DMS 273 (cell line): Measurements from ENCODE around the gene NGEF.

Source experiments
- DNase-seq: peaks from one replicate; lab custom pipeline; 2025; ENCODE audit not compliant: unreplicated experiment; lab: John Stamatoyannopoulos, UW

Gene NGEF

DNA sequence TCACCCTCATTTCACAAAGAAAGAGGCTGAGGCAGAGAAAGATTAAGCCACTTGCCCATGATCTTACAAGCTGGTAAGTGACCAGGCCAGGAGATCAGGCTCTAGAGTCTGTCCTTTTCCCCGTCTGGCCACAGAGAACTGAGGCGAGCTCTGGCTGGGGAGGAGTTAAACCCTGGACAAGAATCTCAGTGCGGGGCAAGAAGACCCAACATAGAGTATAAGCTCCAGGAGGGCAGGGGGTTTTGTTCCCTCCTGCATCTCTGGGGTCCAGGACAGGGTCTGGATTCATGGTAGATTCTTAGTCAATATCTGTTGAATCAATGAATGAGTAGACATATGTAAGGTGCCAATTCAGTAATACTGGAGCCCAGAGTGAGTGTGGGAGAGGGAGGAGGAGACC, 34.1 kb upstream of the NGEF start:
- DNase-seq, result no peak

DNA sequence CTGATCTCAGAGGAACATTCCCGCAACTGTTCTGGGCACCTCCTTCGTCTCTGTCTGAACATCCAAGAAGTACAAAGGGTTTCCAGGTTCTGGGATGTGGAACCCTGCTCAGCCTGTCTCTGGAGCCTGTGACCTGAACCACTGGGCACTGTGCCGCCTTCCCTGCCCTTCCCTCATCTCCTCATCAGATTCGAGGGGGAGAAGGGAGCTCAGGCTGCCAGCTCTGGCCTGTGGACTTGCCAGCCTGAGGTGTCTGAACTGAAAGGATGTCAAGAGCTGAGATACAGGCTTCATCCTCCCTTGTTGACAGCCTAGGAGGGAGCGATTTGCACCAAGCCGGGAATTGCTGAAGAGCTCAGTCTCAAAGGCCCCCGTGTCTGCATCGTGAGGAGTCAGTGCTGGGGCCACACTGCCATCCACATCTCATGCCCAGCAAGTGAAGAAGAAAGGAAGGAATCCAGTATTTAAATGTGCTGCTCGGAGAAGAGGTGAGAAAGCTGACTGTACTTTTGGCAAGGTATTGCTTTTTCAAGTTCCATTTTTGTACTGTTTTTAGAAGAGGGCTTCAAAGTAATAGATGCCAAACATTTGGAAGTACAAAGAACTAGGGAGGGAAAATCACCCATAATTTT, 32.0 kb upstream of the NGEF start:
- no peak for DNase-seq

DNA sequence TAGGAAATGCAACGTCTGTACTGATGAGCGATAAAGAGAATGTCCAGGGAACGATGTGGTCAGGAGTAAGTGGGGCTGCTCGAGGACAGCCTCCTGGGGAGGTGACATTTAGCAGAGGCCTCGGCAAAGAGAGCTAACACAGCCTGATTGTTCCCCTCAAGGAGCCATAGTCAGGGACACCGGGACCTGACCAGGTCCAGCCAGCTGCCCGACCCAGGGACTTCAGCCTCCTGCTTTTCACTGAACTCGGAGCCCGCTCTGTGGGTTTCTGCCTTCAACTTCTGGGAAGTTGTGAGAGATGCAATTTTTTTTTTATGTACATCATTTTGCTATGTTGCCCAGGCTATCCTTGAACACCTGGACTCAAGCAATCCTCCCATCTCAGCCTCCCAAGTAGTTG, 29.5 kb upstream of the NGEF start:
- DNase-seq, result no peak

DNA sequence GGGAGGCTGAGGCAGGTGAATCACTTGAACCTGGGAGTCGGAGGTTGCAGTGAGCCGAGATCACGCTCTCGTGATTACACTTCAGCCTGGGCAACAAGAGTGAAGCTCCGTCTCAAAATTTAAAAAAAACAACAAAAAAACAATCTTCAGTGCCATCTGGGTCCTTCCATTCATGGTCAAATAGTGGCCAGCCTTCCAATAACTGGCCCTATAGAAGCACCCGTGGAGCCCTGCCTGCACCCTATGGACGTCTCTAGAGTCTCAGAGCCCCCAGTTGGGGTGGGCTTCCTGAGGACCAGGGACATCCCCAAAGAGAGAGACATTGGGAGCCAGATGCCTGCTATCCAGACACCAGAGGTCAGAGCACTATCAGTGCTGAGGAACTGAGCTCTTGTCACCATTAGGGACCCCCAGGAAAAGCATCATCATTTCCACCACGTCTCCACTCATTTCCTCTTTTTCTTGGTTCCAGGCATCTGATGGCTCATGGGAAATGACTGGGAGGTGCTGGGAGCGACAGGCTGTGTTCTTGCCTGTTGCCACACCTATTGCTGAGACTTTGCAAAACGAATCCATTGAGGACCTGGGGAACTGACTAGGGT, 28.8 kb upstream of the NGEF start:
- DNase-seq, result no peak

DNA sequence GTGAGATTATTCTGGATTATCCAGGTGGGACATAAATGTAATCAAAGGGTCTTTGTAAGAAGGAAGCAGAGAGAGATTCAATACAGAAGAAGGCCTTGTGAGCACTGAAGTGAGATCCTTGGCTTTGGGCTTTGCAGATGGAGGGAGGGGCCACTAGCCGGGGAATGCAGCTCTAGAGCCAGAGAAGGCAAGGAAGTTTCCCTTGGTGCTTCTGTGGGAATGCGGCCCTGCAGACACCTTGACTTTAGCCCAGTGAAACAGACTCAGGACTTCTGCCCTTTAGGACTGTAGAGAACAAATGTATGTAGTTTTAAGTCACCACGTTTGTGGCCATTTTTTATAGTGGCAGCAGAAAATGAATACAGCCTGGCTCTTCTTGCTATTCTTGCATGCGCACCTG, 27.5 kb upstream of the NGEF start:
- DNase-seq, result no peak

DNA sequence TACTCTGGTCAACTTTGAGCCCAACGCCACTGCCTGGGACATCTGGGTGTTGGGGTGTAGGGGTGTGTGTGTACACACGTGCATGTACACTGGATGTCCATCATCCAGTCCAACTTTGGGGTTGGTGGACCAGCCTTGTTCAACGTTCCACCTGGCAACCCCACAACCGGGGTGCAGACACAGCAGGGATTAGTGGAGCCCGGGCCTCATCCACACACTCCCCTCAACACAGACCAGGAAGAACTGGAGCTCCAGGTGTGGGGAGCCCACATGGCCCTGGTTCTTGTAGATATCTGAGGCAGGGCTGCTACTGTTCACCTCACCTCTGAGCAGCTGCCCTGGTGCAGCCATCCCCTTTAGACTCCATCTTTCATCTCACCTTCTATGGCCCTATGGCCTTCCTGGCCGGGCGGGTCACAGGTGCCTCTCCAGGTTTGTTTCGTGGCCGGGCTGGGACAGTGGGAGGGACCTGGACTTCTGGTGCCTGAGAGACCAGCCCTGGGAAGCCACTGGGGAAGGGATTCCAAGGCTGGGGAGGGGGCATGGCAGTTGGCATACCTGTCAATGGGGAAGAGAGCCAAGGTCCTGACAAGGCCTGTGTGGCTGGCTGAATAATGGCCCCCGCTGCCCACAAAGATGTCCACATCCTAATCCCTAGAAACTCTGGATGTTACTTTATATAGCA, 26.9 kb upstream of the NGEF start:
- DNase-seq, result no peak

DNA sequence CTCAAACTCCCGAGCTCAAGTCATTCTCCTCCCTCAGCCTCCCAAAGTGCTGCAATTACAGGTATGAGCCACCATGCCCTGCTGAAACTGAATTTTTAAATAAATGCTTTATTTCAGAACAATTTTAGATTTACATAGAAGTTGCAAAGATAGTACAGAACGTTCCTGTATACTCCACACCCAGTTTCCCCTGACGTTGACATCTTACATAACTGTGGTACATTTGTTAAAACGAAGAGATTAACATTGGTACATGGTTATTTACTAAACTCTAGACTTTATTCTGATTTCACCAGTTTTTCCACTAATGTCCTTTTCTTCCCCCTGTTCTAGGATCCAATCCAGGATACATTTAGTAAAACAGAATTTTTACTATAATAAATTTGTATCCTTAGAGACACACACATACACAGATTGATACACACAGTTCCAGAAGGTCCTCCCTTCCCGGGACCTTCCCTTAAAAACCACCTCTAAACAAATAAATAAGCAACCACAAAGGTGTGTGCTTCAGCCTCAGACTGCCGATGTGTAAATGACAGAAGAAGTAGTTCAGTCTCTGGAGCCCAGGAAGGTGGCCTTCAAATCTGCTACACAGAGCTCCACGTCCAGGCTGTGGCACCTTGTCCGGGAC, 26.3 kb upstream of the NGEF start:
- DNase-seq, result no peak

DNA sequence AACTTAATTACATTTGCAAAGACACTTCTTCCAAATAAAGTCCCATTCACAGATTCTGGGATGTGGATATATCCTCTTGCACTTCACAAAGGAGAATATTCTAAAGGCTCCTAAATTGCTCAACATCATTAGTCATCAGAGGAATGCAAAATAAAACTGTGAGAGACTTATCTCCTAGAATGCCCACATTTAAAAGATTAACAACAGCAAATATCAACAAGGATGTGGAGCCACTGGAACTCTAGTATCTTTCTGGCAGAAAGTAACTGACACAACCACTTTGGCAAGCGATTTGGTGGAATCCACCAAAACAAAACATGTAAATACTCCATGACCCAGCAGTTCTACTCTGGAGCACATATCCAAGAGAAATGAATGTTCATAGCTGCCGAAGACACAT, 24.0 kb upstream of the NGEF start:
- DNase-seq, result no peak

DNA sequence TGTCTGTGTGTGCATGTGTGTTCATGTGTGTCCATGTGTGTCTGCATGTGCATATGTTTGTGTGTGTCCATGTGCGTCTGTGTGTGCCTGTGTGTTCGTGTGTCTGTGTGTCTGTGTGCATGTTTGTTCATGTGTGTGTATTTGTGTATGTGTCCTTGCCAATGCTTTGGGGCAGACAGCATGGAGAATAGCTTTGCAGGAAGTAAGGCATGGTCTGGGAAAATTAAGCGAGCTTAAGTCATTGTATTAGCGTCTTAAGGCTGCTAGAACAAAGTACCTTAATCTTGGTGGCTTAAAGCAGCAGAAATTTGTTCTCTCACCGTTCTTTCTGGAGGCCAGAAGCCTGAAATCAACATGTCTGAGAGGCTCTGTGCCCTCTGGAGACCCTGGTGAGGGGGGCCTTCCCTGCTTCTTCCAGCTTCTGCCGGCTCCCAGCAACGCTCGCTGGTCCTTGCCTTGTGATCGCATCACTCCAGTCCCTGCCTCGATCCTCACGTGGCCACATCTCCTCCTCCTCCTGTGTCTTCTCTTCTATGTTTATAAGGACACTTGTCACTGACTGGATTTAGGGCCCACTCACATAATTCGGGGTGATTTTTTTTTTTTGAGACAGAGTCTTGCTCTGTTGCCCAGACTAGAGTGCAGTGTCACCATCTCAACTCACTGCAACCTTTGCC, 23.2 kb upstream of the NGEF start:
- no peak for DNase-seq

DNA sequence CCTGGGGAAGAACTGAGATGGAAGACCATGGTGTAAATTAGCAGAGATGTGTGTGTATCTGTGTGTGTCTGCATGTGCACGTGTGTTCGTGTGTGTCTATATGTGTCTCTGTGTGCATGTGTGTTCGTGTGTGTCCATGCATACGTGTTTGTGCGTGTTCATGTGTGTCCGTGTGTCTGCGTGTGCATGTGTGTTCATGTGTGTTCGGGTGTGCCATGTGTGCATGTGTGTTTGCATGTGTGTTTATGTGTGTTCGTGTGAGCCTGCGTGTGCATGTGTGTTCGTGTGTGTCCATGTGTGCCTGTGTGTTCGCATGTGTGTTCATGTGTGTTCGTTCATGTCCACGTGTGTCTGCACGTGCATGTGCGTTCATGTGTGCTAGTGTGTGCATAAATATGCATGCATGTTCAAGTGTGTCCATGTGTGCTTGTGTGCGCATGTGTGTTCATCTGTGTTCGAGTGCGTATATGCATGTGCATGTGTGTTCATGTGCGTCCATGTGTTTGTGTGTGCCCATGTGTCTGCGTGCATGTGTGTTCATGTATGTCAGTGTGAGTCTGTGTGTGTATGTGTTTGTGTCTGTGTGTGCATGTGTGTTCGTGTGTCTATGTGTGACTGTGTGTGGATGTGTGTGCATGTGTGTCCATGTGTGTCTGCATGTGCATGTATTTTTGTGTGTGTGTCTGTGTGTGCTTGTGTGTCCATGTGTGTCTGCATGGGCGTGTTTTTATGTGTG, 22.5 kb upstream of the NGEF start:
- no peak for DNase-seq

DNA sequence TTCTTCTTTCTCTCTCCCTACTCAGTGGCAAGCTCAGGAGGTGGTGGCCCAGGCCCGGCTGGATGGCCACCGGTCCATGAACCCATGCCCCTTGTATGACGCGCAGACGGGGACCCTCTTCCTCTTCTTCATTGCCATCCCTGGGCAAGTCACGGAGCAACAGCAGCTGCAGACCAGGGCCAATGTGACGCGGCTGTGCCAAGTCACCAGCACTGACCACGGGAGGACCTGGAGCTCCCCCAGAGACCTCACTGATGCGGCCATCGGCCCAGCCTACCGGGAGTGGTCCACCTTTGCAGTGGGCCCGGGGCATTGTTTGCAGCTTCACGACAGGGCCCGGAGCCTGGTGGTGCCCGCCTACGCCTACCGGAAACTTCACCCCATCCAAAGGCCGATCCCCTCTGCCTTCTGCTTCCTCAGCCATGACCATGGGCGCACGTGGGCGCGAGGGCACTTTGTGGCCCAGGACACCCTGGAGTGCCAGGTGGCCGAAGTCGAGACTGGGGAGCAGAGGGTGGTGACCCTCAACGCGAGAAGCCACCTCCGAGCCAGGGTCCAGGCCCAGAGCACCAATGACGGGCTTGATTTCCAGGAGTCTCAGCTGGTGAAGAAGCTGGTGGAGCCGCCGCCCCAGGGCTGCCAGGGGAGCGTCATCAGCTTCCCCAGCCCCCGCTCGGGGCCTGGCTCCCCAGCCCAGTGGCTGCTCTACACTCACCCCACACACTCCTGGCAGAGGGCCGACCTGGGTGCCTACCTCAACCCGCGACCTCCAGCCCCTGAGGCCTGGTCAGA, 21.2 kb upstream of the NGEF start:
- no peak for DNase-seq

DNA sequence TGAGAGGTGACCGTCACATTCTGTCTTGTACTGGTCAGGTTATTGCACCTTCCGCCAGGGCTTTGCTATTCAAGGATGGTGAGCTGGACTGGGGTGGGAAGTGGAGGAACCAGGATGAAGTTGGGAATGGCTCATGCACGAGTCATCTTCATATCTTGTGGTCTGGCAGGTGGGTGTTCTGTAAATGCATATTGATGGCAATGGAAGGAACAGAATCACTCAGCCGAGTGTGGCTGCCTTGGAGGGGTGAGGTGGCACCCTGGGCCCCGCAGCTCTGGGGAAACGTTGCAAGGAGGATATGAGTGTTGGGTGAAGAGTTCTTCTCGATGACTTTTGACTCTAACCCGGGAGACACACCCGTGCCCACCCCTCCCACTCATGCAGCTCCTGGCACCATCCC, 20.6 kb upstream of the NGEF start:
- DNase-seq, result no peak

DNA sequence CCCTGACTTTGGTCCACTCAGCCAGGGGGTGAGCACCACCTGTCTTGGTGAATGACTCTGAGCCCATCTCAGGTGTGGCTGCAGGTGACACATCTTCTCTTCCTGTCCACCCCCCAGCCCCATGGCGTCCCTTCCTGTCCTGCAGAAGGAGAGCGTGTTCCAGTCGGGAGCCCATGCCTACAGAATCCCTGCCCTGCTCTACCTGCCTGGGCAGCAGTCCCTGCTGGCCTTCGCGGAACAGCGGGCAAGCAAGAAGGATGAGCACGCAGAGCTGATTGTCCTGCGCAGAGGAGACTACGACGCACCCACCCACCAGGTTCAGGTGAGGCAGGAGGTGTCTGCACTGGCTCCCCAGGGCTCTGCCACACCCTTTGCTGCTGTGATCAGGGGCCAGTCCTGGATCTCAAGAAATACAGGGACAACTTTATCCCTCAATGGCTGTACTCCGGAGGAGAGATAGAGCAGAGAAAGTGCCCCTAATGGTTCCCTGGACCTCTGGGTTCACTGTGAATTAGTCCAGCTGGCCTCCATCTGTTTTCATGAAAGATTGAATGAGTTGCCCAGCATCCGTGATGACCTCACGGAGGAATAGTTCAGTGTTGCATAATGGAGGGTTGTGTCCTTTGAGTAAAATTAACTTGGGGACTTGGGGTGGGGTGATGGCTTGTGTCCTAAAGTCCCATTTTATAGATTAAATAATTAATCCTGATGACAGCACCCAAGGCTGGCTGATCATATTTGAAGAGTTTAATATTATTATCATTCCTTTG, 19.7 kb upstream of the NGEF start, which contains the start of gene NEU2:
Gene NEU2, plus strand, starts transcription at position 122 of the 770 bp plus-strand sequence. Its CDS starts 0 bp downstream, at position 122.
- no peak for DNase-seq

DNA sequence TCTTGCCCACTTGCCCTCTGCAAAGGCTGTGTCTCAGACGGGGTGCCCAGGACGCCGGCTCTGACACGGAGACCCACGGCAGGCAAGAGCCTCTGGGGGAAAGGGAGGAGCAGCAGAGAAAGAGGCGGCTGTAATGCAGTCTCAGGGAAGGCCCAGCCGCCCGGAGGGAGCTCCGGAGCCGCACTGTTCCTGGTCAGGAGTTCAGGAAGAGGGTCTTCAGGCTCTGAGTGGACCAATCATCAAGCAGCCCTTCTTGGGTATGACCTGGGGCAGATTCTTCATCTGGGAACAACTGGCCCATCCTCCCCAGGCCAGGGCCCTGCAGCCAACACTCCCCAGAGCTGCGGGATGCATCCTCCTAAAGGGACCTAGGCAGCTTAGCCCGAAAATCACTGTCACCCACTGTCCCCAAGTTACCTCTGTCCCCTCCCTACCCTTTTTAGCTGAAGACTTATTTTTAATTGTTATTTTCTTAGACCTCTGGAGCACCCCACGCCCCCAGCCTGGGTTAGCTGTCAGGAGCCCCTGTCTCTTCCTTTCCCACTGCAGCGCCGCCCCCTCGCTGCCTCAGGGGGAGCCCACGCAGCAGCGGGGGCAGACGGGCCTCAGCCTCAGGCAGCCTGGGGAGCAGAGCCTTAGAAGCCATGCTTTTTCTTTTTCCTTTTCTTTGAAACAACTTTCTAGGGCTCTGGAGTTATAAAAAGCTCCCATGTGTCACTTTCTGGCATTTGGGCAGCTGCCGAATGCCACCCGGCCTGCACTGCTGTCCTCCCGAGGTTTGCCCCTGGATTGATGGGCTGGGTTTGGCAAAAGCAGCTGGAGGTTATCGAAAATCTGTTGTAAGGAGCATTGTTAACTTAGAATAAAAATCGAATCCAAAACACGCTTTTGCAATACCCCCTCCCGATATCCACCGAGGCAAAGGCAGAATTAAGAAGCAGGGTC, 18.8 kb upstream of the NGEF start:
- no peak for DNase-seq

DNA sequence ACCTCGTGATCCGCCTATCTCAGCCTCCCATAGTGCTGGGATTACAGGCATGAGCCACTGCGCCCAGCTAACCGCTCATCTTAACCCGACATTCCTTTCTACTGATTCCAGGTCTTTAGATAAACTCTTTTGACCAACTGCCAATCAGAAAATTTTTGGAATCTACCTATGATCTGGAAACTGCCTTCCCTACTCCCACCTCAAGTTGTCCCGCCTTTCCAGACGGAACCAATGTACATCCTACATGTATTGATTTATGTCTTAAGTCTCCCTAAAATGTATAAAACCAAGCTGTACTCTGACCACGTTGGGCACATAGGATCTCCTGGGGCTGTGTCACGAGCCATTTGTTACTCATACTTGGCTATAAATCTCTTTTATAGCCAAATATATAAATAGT, 16.3 kb upstream of the NGEF start:
- DNase-seq, result no peak

DNA sequence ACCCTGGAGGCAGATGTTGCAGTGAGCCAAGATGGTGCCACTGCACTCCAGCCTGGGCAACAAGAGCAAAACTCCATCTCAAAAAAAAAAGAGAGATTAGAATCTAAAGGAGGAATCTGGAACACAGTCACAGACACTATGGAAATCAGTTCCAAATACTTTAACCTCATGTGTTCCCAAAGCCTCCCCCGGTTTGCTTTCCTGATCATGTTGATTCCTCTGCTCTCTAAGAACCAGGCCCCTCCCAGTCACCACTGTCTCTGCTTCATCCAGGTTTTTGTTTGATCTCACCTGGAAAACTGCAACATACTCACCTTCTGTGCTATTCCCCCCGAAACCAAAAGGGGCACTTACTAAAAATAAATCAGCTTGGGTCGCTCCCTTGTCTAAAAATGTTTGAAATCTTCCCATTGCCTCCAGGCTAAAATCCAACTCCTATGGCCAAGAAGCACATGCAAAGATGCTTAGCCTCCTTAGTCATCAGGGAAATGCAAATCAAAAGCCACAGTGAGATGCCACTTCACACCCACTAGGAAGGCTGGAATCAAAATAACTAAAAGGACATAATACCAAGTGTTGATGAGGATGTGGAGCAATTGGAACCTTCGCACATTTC, 13.2 kb upstream of the NGEF start:
- no peak for DNase-seq

DNA sequence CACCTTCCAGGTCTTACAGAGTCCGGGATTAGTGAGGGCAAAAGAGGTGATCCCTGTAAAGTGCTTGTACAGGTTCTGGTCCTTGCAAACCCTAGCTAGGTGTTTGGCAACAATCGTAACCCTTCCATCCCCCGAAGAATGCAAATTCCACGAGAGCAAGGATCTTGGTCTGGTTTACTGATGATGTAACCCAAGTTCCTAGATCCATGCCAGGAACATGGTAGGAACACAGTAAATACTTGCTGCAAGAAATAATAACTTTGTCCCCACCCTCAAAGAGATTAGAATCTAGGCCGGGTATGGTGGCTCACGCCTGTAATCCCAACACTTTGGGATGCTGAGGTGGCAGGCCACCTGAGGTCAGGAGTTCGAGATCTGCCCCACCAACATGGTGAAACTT, 12.7 kb upstream of the NGEF start:
- no peak for DNase-seq
